Ishikawa (cell line): ENCODE data around the gene PTAR1.

Experiments
- CREB1 ChIP-seq: IDR thresholded peaks from 2 replicates; pipeline ENCODE4 v1.6.1; 2012; ENCODE audit warnings: low read depth
- MAX ChIP-seq: IDR thresholded peaks from 2 replicates; pipeline ENCODE4 v1.6.1; 2012
- REST ChIP-seq: IDR thresholded peaks from 2 replicates; pipeline ENCODE4 v1.6.1; 2012; ENCODE audit warnings: low read depth, mild to moderate bottlenecking
- TAF1 ChIP-seq: IDR thresholded peaks from 2 replicates; pipeline ENCODE4 v1.6.1; 2012; ENCODE audit warnings: low read depth, mild to moderate bottlenecking
- YY1 ChIP-seq: IDR thresholded peaks from 2 replicates; pipeline ENCODE4 v1.6.1; 2012; ENCODE audit warnings: low read depth

- TF ChIP-seq MAX = no peak
- TF ChIP-seq CREB1 = no peak
- no peak for TF ChIP-seq TAF1
- no peak for TF ChIP-seq YY1
- TF ChIP-seq REST = no peak
Observed at GRCh38 chr9:69715096-69715495, 44.7 kb downstream of the PTAR1 start.
